Right renal pelvis (tissue), 4 donors: ENCODE results near the gene TRUB2. TPM values are rescaled to one million over a fixed set of nuclear protein-coding genes. Genes with fewer than 3 reads are reported as not detected.
"Not testable (repeated sequence)": the region's sequence is repeated elsewhere in the genome, so short reads cannot be mapped to it uniquely, and the experiment has no call there.

Source experiments
- DNase-seq, 4 donors: peaks; one replicate each; pipeline ENCODE4 v3.0.0-alpha.2; 2013; ENCODE audit warnings: low read depth in 4 of 4, low spot score in 3 of 4, missing footprints in 1 of 4
- polyA plus RNA-seq, 4 donors: library from polyadenylated mRNA; unstranded; fragments of 120-200 nt; gene quantifications; one replicate each; pipeline ENCODE4 v1.2.1, GENCODE V29; 2013; ENCODE audit not compliant: insufficient read length in 4 of 4

TRUB2 gene
- polyA plus RNA-seq, 4 donors = 38.9 to 42.9 (median 41.5) TPM

DNA sequence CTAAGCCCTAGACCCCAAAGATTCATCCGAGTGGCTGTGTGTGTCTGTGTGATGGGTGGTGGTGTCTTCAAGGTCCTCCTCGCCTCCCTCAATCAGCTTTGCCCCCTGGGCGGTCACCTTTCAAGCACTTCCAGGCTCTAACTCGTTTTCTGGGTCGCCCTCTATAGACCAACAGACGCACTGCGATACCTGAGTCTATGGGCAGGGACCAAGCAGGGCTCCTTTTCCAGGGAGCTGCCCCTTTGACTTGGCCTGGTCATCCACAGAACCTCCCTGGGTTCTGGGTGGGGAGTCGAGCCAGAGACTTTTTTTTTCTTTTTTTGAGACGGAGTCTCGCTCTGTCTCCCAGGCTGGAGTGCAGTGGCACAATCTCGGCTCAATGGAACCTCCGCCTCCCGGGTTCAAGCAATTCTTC lies 19.2 kb upstream of the TRUB2 start:
- DNase-seq = peak in 1 of 4 donors; percentile 29

DNA sequence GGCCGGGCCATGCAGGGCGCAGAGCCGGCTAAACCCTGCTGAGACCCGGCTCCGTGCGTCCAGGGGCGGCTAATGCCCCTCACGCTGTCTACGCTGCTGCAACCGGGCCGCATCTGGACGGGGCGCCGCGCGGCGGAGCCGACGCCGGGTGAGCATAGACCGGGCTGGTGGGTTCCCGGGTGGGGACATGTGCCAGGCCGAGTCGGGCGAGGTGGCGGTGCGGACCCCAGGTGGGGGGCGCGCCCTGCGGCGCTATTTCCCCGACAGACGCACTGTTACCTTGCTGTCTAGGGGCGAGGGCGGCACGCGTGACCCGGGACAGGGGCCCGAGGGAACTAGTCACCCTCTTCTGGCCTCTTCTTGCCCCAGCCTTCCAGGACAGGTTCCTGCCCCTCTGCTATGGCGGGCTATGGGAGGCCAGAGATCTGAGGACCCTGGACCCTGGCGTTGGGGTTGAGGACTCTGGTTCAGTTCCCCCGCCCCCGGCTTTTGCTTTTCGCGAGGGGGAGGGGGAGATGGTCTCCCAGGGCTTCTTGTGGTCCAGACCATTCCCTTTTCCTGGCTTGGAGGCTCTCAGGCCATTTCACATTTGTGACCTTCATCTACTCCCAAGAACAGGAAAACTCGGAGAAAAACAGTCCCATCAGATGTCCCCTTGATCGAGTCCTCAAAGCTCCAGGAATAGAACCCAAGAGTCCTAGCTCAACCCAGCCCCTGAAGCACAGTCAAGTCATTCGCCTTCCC lies 18.6 kb upstream of the TRUB2 start:
- DNase-seq = no peak

DNA sequence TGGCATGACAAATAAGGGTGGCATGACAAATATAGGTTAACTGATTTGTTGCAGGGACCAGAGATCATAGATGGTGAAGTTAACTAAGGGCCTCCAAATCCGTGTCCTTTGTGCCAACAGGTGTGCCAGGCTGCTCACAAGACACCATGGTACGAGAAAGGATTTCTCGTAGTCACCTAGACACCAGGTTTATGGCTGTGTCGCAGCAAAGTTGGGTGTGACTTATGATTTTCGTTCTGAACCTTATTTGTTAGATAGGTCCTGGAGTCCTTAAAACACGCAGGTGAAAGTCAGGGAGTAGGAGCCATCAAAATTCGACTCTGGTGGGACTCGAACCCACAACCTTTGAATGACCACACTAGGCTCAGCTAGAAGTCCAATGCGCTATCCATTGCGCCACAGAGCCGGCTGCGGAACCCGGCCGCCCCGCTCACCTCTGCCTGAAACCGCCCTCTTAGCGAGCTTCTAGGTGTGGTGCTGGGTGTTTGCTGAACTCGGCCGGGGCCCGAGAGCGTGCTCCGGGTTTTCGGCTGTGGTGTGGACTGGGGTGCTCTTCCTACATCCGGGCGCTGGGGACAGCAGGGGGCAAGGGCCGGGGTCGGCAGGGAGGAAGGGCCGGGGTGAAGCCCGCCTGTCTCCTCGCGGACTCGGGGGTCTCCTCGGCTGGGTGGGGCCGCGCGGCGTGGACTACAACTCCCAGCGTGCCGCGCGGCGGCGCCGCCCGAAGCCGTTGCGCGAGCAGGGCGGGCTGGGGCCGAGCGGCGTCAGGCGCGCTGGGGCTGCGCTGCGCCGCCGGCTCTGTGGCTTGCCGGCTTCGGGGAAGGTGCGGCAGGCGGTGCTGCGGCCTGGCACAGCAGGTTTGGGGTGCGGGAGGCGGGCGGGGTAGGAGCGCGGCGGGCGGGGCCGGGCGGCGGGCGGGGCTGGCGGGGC lies 17.8 kb upstream of the TRUB2 start, which contains the start of gene SLC27A4:
SLC27A4 (plus strand) TSS at position 767 of the 930 bp plus-strand sequence. CDS start 2,606 bp downstream, outside the sequence.
- DNase-seq = peak in 2 of 4 donors; percentile 51 to 57

DNA sequence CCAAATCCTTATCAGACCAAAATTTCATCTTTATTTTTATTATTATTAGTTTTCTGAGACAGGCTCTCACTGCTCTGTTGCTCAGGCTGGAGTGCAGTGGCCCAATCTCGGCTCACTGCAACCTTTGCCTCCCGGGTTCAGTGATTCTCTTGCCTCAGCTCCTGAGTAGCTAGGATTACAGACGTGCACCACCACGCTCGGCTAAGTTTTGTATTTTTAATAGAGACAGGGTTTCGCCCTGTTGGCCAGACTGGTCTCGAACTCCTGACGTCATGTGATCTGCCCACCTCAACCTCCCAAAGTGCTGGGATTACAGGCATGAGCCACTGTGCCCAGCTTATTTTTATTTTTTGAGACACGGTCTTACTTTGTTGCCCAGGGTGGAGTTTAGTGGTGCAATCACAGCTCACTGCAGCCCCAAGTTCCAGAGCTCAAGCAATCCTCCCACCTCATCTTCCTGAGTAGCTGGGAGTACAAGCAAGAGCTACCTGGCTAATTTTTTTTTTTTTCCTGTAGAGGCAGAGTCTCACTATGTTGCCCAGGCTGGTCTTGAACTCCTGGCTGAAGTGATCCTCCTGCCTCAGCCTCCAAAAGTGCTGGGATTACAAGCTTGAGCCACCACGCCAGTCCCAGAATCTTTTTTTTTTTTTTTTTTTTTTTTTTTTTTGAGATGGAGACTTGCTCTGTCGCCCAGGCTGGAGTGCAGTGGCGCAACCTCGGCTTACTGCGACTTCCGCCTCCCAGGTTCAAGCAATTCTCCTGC lies 16.8 kb upstream of the TRUB2 start:
- not testable (repeated sequence) for DNase-seq

DNA sequence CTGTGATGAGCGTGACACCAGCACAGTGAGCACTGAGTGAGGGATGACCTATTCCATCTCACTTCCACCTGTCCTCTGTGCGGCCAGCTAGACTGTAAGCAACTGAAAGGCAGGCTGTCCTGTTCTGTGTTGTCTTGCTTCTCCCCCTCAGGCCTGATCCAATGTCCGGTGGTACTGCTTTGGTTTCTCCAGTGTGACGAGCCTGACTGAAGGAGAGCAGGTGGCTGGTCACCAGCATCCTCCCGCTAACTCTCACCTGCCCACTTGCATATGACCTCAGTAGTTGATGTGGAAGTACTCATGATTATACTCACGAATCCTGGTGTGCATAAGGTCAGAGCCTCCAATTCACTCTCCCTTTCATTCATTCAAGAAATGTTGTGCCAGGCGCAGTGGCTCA lies 15.7 kb upstream of the TRUB2 start:
- DNase-seq = no peak

DNA sequence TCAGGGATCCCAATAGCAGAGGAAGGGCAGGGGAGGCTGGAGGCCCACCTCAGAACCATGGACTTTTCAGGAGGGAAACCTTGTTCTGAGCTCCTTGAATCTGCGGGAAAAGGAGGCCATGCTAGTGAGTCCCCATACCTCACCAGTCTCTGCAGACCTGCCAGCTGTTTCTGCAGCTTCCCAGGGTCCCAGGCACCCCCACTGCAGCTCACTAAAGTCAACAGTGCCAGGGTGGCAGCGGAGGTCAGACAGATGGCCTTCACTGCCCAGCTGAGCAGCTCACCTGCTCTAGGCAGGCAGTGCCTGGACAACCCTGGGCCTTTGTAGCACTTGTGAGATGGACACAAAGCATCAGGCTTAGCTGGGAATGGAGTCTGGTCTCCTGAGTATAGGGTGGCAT lies 13.7 kb upstream of the TRUB2 start:
- no peak for DNase-seq

DNA sequence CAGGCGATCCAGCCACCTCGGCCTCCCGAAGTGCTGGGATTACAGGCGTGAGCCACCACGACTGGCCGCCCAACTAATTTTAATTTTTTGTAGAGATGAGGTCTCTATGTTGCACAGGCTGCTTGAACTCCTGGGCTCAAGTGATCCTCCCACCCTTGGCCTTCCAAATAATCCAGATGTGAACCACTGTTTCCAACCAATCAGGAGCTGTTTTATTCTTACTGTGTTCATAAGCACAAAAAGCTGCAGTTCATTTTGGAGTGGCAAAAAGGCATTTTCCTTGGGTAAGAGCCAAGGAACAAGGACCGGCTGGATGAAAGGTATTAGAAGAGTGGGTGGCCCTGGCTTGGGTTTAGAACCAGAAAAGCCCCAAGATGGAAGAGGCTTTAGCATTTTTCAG lies 12.9 kb upstream of the TRUB2 start:
- no peak for DNase-seq

DNA sequence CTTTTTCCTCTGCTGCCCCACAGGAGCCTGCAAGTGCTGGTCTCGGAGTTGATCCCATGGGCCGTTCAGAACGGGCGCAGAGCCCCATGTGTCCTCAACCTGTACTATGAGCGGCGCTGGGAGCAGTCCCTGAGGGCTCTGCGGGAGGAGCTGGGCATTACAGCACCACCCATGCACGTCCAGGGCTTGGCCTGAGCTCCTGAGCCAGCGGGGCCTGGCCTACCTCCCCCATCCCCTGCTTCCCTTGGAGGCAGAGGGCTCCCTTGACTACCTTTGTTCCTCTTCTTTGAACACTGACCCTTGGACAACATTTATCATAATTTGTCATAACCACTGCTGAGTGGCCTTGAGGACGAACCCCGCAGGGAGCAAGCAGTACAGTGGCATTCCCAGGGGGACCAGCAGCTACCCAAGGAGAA lies 11.2 kb upstream of the TRUB2 start:
- no peak for DNase-seq

DNA sequence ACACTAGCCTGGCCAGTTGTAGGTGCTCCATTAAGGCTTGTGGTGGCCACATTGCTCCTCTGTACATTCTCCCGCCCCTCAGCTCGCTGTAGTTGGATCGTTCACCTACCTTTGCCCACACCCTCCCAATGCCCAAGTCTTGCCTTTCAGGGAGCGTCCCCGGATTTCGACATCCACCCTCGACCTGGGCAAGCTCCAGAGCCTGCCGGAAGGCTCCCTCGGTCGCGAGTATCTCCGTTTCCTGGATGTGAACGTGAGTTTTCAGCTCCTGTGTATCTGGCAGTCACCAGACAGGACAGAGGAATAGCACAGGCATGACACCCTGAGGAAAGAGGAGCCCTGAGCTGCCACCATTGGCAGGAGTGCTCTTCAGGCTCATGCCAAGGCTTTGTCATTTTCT lies 3.4 kb upstream of the TRUB2 start:
- DNase-seq = no peak

DNA sequence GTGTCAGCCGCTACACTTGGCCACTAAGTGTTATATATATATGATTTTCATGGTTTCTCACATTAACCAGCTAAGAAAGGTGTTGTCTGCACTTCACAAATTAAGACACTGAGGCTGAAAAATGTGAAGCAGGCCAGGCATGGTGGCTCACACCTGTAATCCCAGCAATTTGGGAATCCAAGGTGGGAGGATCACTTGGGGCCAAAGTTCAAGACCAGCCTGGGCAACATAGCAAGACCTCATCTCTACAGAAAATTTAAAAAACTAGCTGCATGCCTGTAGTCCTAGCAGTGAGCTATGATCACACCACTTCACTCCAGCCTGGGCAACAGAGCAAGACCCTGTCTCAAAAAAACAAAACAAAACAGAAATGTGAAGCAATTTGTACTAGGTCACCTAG lies 2.2 kb upstream of the TRUB2 start:
- DNase-seq = no peak

DNA sequence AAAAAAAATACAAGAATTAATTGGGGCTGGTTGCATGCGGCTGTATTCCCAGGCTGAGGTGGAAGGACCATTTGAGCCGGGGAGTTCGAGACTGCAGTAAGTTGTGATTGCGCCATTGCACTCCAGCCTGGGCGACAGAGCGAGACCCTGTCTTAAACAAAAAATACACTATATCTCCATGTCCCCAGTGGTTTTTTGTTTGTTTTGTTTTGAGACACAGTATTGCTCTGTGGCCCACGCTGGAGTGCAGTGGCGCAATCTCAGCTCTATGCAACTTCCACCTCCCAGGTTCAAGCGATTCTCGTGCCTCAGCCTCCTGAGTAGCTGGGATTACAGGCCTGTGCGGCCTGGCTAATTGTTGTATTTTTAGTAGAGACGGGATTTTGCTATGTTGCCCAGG lies 1.5 kb upstream of the TRUB2 start:
- no peak for DNase-seq

DNA sequence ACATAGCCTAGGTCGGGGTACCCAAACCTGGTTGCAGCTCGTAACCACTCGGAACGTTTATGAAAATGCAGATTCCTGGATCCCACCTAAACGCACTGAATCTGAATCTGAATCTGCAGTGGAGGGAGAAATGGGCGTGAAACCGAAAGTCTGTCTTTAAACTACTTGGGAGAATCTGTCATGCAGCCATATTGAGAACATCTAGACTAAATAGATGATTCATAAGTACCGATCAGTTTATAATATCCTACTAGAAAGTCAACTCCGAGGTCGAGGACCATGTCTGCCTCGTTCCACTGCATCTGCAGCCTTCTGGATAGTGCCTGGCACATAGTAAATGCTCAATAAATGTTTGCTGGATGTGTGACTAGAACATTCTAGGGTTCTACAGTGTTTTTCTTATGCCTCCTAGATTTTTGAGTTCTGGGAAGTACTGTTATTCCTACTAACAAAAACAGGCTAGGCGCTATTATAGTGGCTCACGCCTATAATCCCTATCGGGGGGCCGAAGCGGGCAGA lies 1.0 kb upstream of the TRUB2 start:
- no peak for DNase-seq

DNA sequence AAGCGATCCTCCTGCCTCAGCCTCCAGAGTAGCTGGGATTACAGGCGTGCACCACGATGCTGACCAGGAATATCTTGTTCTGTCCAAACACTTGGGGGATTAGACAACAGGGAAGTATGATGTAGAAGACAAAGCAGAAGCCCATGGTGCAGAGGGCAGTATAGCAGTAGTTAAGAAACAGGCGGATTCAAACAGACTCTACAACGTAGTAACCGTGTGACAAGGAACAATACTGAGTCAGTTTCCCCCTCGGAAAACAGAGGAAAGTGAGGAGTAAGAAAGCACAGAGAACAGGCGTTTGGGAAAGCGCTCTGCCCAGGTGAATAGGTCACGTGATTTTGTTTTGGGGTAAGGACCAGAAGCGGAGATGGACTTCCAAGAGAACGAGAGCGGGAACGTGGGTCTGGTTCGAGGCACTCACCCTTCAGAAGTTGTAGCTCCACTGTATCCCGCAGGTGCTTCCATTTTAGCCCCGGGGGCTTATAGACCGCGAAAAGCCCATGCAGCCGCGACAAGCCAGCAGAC lies 306 bp downstream of the TRUB2 start:
- no peak for DNase-seq

DNA sequence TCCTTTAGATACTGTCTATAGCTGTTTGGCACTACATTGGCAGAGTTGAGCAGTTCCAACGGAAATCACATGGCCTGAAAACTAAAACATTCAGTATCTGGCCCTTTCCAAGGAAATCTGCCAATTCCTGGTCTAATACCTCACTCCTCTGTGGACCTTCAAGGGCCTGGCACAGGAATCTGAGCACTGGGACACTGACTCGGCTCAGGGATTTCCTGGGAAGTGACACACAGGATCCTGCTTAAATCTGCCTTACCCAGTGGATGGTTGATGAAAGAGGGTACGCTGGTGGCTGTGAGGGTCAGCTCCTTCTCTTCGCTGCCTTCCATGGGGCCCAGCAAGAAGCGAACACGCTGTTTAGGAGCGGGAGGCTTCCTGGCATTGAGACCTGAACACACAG lies 904 bp downstream of the TRUB2 start:
- DNase-seq = no peak

DNA sequence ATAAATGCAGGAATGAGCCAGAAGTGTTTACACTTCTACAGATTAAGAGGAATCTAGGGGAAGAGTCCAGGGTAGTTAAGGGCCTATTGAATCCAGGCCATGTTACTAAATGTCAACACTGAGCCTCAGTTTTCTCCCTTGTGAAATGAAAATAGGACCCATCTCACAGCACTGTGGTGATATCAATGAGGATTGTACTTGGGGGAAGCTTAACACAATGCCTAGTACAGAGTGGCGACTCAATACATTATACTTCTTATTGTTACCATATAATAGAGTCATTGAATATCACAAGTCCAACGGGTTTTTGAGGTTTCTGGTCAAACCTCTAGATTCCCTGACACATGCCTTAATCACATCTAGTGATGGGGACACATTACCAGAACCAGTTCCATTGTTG lies 4.6 kb downstream of the TRUB2 start:
- DNase-seq = no peak

DNA sequence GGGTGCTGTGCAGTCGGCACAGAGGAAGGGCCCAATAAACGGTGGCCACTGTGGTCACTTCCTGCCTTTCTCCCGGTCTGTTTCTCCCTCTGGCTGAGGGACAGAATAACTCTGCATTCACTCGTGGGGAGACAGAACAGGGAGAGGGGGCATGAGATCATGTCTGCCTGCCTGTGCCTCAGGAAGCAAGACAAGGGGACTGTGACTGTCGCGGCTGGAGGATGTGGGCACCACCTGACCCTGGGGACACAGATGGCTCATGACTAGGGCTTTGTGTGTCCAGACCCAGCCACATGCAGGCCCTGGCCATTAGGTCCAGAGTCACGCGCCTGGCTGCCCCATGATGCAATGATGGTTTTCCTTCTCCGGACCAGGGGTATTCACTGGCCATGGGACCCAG lies 5.8 kb downstream of the TRUB2 start:
- no peak for DNase-seq

DNA sequence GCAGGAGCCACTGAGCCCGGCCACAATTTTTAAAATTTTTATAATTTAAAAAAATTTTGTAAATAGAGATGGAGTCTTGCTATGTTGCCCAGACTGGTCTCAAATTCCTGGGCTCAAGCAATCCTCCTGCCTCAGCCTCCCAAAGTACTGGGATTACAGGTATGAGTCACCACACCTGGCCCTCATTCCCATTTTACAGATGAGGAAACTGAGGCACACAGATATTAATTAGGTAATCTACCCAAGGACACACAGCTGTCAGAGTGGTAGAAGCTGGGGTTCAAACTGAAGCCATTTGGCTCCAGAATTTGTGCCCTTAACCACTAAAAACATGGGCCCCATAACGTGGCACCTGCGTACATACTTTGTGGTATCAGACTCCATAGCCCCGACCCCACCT lies 7.5 kb downstream of the TRUB2 start:
- no peak for DNase-seq

DNA sequence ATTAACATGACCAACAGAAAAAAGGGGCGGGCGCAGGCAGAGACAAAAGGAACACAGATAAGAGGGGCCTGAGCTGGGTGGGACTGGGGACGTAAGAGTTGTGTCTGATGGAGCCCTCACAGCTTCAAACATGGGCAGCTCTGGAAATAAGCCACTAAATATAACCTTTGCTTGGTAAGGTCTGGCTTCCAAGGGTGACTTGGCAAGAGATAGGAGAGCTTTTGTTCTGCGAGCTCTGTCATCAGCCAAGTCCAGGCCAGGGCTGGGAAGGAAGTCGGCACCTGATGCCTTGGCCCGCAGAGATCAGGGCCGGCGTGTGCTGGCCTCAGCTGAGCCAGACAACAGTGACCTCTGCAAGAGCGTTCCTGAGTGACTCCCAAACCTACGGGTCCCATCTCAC lies 11.8 kb downstream of the TRUB2 start:
- DNase-seq = no peak

DNA sequence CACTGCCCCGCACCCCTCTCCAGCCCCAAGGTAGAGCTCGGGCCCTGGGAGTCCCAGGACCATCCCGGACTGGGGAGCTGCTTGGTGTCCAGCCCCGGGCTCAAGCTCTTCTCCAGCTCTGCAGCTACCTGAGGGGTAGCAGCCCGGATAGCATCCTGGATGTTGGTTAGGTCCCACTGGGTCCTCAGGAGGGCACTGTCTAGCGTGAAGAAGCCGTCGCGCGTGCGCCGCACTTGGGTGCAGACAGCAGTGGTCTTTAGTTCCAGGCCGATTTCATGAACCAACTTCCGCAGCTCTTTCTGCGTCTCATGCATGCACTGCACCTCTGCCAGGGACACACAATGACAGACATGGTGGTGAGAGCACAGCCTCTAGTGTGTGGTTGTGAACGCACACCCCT lies 12.7 kb downstream of the TRUB2 start:
- DNase-seq = no peak

DNA sequence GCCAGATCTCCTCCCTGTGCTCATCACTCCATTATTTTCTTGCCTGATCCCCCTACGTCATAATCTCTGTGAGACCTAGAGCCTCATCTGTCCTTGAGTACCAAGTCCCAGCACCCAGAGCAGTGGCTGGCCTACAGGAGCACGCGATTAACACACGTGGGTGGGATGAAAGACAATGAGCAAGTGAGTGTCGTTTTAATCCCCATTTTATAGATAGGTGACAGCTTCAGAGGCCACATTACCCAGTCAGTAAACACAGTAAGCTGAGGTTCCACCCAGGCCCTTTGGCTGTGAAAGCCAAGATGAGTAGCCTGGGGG lies 17.3 kb downstream of the TRUB2 start:
- DNase-seq = no peak
